ENCODE data around the gene SEPTIN10.
A peak's percentile ranks its signal among the peaks of the same experiment; 100 is the strongest.

The SEPTIN10 gene

GRCh38 chr2:109635426-109636304, 21.9 kb upstream of the SEPTIN10 start:
- no peak for TF ChIP-seq CTCF (IDR thresholded peaks at IDR 0.05; ENCODE audit: insufficient read depth, low read length, poor library complexity, severe bottlenecking)
- DNase-seq (ENCODE audit: extremely low read depth, insufficient read length) = no peak
- no peaks in the 10 kb centered on the region for H3K36me3 ChIP-seq (ENCODE audit: control insufficient read depth, insufficient read depth, low read length)

GRCh38 chr2:109633284-109633961, 19.7 kb upstream of the SEPTIN10 start:
- peak; percentile 30 for DNase-seq (ENCODE audit: extremely low read depth, insufficient read length)
- Histone ChIP-seq H3K36me3 (ENCODE audit: control insufficient read depth, insufficient read depth, low read length) (no peaks in the 10 kb centered on the region), H3K4me3 (replicated peaks; ENCODE audit: low read depth, low read length) (no peak overlapping the region), H3K27me3 (replicated peaks; ENCODE audit: control insufficient read depth, insufficient read depth, low read length) (no peaks in the 10 kb centered on the region)
- TF ChIP-seq CTCF (IDR thresholded peaks at IDR 0.05; ENCODE audit: insufficient read depth, low read length, poor library complexity, severe bottlenecking) = no peak

More at GRCh38 chr2:109635426-109636304, 21.9 kb upstream of the SEPTIN10 start:
- H3K4me3 ChIP-seq (replicated peaks; ENCODE audit: low read depth, low read length) = no peak overlapping the region
- H3K27me3 ChIP-seq (replicated peaks; ENCODE audit: control insufficient read depth, insufficient read depth, low read length) = no peaks in the 10 kb centered on the region

GRCh38 chr2:109632158-109632789, 18.5 kb upstream of the SEPTIN10 start:
- no peak for DNase-seq (ENCODE audit: extremely low read depth, insufficient read length)
- H3K4me3 ChIP-seq (replicated peaks; ENCODE audit: low read depth, low read length) = no peak overlapping the region
- TF ChIP-seq CTCF (IDR thresholded peaks at IDR 0.05; ENCODE audit: insufficient read depth, low read length, poor library complexity, severe bottlenecking) = no peak
- H3K27me3 ChIP-seq (replicated peaks; ENCODE audit: control insufficient read depth, insufficient read depth, low read length) = no peaks in the 10 kb centered on the region
- no peaks in the 10 kb centered on the region for H3K36me3 ChIP-seq (ENCODE audit: control insufficient read depth, insufficient read depth, low read length)

GRCh38 chr2:109631741-109632140, 18.0 kb upstream of the SEPTIN10 start:
- no peak for TF ChIP-seq CTCF (IDR thresholded peaks at IDR 0.05; ENCODE audit: insufficient read depth, low read length, poor library complexity, severe bottlenecking)
- no peak overlapping the region for H3K4me3 ChIP-seq (replicated peaks; ENCODE audit: low read depth, low read length)
- no peaks in the 10 kb centered on the region for H3K27me3 ChIP-seq (replicated peaks; ENCODE audit: control insufficient read depth, insufficient read depth, low read length)
- no peaks in the 10 kb centered on the region for H3K36me3 ChIP-seq (ENCODE audit: control insufficient read depth, insufficient read depth, low read length)
- no peak for DNase-seq (ENCODE audit: extremely low read depth, insufficient read length)

DNA sequence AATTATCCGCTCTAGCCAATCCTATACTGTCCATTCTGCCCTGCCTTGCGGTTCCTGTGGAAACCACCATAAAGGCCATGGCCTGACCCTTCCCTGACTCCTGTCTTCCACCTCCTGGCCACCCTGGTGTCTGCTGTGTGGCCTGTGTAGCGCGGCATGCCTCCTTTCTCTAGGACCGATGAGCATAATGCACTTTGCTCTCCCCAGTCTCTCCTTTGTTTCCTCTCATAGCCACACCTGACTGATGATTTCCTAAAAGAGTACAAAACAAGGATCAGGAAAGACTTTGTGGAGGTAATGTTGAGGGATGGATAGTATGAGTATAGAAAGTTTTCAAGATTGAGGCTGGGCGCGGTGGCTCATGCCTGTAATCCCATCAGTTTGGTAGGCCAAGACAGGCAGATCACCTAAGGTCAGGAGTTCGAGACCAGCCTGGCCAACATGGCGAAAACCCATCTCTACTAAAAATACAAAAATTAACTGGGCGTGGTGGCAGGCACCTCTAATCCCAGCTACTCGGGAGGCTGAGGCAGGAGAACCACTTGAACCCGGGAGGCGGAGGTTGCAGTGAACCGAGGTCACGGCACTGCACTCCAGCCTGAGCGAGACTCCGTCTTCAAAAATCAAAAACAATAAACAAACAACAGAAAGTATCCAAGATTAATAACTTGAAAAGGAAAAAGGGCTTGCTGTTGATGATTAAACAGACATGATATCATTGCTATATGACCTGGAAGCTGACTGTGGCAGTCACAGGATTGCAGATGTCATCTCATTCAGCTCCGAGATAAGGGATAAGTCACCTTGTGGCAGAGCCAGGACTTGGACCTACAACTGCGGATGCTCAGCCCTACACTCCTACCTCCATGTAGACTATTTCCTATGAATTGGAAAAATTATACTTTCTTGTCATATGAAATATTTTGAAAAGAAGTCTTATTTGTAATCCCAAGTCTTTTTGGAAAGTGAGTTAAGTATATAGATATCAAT, 17.0 kb upstream of the SEPTIN10 start:
- DNase-seq (ENCODE audit: extremely low read depth, insufficient read length) = no peak
- no peak overlapping the region for H3K4me3 ChIP-seq (replicated peaks; ENCODE audit: low read depth, low read length)
- no peak for TF ChIP-seq CTCF (IDR thresholded peaks at IDR 0.05; ENCODE audit: insufficient read depth, low read length, poor library complexity, severe bottlenecking)
- H3K27me3 ChIP-seq (replicated peaks; ENCODE audit: control insufficient read depth, insufficient read depth, low read length) = no peaks in the 10 kb centered on the region
- H3K36me3 ChIP-seq (ENCODE audit: control insufficient read depth, insufficient read depth, low read length) = no peaks in the 10 kb centered on the region

Data from GM06990 (cell line).